Neural progenitor cell (in vitro differentiated cells): ENCODE results near the gene NFATC1. TPM values are rescaled to one million over a fixed set of nuclear protein-coding genes. Genes with fewer than 3 reads are reported as not detected.

Source experiments
- DNase-seq: peaks from one replicate; pipeline ENCODE4 v3.0.0-alpha.2; 2016; ENCODE audit warnings: low spot score
- H2AFZ ChIP-seq: fragments of 200-600 bp; sonication (generic); replicated peaks from 2 replicates; pipeline ENCODE4 v1.6.1; 2016; ENCODE audit warnings: antibody characterized with exemption
- H3F3A ChIP-seq: fragments of 200-600 bp; sonication (generic); 2 replicates; pipeline ENCODE4 v1.6.1; 2016; ENCODE audit warnings: antibody characterized with exemption, low read depth
- H3K27ac ChIP-seq: fragments of 200-600 bp; sonication (generic); 2 replicates; pipeline ENCODE4 v1.5.1; 2016; ENCODE audit warnings: mild to moderate bottlenecking
- H3K27me3 ChIP-seq: fragments of 200-600 bp; sonication (generic); 2 replicates; pipeline ENCODE4 v1.6.1; 2016; ENCODE audit warnings: mild to moderate bottlenecking, moderate library complexity
- H3K36me3 ChIP-seq: fragments of 200-600 bp; sonication (generic); 2 replicates; pipeline ENCODE4 v1.5.1; 2016
- H3K4me1 ChIP-seq: fragments of 200-600 bp; sonication (generic); 2 replicates; pipeline ENCODE4 v1.6.1; 2016; ENCODE audit warnings: mixed run types
- H3K4me2 ChIP-seq: fragments of 200-600 bp; sonication (generic); 2 replicates; pipeline ENCODE4 v1.6.1; 2016
- H3K4me3 ChIP-seq: fragments of 200-600 bp; sonication (generic); 2 replicates; pipeline ENCODE4 v1.5.1; 2016
- H3K79me2 ChIP-seq: fragments of 200-600 bp; sonication (generic); 2 replicates; pipeline ENCODE4 v1.6.1; 2016; ENCODE audit warnings: low read depth
- H3K9ac ChIP-seq: fragments of 200-600 bp; sonication (generic); 2 replicates; pipeline ENCODE4 v1.6.1; 2016
- H3K9me3 ChIP-seq: fragments of 200-600 bp; sonication (generic); 2 replicates; pipeline ENCODE4 v1.5.1; 2016; ENCODE audit warnings: low read depth
- H4K20me1 ChIP-seq: fragments of 200-600 bp; sonication (generic); 2 replicates; pipeline ENCODE4 v1.6.1; 2016; ENCODE audit warnings: low read depth
- H3K27ac Mint-ChIP-seq: 3 replicates; pipeline ENCODE4 v1.8.0; 2021; ENCODE audit warnings: mixed read lengths
- H3K27me3 Mint-ChIP-seq: 2 replicates; pipeline ENCODE4 v1.8.0; 2022; ENCODE audit warnings: low read depth, mild to moderate bottlenecking, inconsistent platforms, moderate library complexity, mixed read lengths; ENCODE audit not compliant: insufficient read depth
- H3K36me3 Mint-ChIP-seq: 3 replicates; pipeline ENCODE4 v1.8.0; 2021; ENCODE audit warnings: mixed read lengths
- H3K4me1 Mint-ChIP-seq: 3 replicates; pipeline ENCODE4 v1.8.0; 2021; ENCODE audit warnings: mixed read lengths
- H3K4me3 Mint-ChIP-seq: 3 replicates; pipeline ENCODE4 v1.8.0; 2021; ENCODE audit warnings: mild to moderate bottlenecking, moderate library complexity, mixed read lengths
- H3K9me3 Mint-ChIP-seq: 3 replicates; pipeline ENCODE4 v1.8.0; 2020; ENCODE audit warnings: mixed read lengths
- EZH2 ChIP-seq: fragments of 200-600 bp; sonication (generic); IDR thresholded peaks from 2 replicates; pipeline ENCODE4 v1.6.1; 2017; ENCODE audit warnings: antibody characterized with exemption, mild to moderate bottlenecking, moderate library complexity
- EZH2phosphoT487 ChIP-seq: fragments of 200-600 bp; sonication (generic); IDR thresholded peaks from 2 replicates; pipeline ENCODE4 v1.6.1; 2017; ENCODE audit warnings: antibody characterized with exemption
- total RNA-seq: library from RNA; depleted of rRNA; stranded (reverse); fragments of >200 nt; gene quantifications from 2 replicates; pipeline ENCODE4 v1.2.3, GENCODE V29; 2015; ENCODE audit warnings: low replicate concordance
- TF ChIP-seq, protein P1 (sequence below): fragments of 200-600 bp; sonication (generic); IDR thresholded peaks from 2 replicates; pipeline ENCODE4 v1.5.1; 2017; ENCODE audit warnings: antibody characterized with exemption, mild to moderate bottlenecking

NFATC1 gene
- total RNA-seq, 1 donor from 2014 or later, result 2.3 TPM

DNA sequence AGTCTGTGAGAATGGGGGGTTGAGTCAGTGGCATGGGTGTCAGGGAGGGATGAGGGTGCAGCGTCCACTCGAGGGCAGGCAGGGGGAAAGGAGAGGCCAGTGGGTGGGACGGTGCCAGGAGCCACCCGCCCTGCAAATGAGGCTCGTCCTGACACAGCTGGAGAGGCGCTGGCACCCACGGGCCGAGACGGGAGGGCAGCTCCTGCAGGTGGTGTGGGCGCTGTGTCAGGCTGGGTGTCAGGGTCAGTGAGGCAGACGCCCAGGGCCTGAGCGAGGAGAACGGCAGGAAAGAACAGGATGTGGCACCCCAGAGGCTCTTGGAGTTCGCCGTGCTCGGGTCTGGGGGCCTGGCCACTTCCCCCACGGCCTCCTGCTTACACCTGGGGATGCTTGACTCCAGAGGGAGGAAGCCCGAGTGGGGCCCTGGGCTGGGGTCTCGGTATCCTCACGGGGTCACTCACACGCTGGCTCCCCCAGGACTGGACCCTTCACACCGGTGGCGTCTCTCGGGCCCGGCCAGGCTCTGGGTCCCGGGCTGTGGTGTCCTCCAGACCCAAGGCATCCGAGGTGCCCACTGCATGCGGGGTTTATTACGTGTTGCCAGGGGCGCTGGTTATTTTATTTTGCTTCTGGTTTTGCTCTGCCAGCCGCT lies 153.4 kb downstream of the NFATC1 start:
- Histone ChIP-seq H3K9ac (no peak overlapping the region), H3K4me1 (peaks cover 4% of the 10 kb centered on the region), H4K20me1 (no peaks in the 10 kb centered on the region), H2AFZ (no peak overlapping the region), H3K79me2 (no peaks in the 10 kb centered on the region), H3K36me3 (no peaks in the 10 kb centered on the region), H3K27me3 (no peaks in the 10 kb centered on the region), H3K9me3 (no peaks in the 10 kb centered on the region), H3K27ac (no peak overlapping the region), H3K4me3 (no peak overlapping the region), H3F3A (no peaks in the 10 kb centered on the region), H3K4me2 (no peak overlapping the region)
- Mint-ChIP-seq H3K27ac (no peak overlapping the region), H3K4me1 (peaks cover 8% of the 10 kb centered on the region), H3K27me3 (peaks cover 7% of the 10 kb centered on the region), H3K36me3 (no peaks in the 10 kb centered on the region), H3K9me3 (no peaks in the 10 kb centered on the region), H3K4me3 (no peak overlapping the region)
- DNase-seq, result no peak
- no peak for TF ChIP-seq EZH2phosphoT487
- TF ChIP-seq, protein P1, sequence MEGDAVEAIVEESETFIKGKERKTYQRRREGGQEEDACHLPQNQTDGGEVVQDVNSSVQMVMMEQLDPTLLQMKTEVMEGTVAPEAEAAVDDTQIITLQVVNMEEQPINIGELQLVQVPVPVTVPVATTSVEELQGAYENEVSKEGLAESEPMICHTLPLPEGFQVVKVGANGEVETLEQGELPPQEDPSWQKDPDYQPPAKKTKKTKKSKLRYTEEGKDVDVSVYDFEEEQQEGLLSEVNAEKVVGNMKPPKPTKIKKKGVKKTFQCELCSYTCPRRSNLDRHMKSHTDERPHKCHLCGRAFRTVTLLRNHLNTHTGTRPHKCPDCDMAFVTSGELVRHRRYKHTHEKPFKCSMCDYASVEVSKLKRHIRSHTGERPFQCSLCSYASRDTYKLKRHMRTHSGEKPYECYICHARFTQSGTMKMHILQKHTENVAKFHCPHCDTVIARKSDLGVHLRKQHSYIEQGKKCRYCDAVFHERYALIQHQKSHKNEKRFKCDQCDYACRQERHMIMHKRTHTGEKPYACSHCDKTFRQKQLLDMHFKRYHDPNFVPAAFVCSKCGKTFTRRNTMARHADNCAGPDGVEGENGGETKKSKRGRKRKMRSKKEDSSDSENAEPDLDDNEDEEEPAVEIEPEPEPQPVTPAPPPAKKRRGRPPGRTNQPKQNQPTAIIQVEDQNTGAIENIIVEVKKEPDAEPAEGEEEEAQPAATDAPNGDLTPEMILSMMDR, result no peak
- no peak for TF ChIP-seq EZH2

DNA sequence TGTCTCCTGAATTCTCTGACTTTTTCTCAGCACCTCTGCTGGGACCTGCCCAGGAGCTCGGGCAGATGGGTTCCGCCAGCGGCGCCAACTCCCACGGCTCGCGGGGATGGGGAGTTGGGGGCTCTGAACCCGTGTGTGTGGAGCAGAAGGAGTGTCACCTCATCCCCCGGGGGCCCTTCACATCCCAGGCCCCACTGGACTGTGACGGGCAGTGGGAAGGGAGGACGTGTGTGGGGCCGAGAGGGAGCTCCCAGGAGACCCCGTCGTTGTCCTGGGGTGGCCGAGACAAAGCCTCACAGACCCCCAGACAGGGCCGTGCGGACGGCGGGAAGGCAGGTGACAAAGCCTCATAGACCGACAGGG lies 153.9 kb downstream of the NFATC1 start:
- no peaks in the 10 kb centered on the region for H3K27me3 ChIP-seq
- Mint-ChIP-seq H3K27ac (no peak overlapping the region), H3K36me3 (no peaks in the 10 kb centered on the region), H3K4me1 (peaks cover 8% of the 10 kb centered on the region), H3K4me3 (no peak overlapping the region), H3K9me3 (peaks cover 2% of the 10 kb centered on the region), H3K27me3 (peaks cover 7% of the 10 kb centered on the region)
- H2AFZ ChIP-seq, result no peak overlapping the region
- no peak overlapping the region for H3K9ac ChIP-seq
- no peak overlapping the region for H3K4me2 ChIP-seq
- TF ChIP-seq, protein P1, result no peak
- TF ChIP-seq EZH2 (no peak), EZH2phosphoT487 (no peak)
- H3F3A ChIP-seq, result no peaks in the 10 kb centered on the region
- no peaks in the 10 kb centered on the region for H3K9me3 ChIP-seq
- H3K4me3 ChIP-seq, result no peak overlapping the region
- no peaks in the 10 kb centered on the region for H4K20me1 ChIP-seq
- H3K27ac ChIP-seq, result no peak overlapping the region
- peaks cover 4% of the 10 kb centered on the region for H3K4me1 ChIP-seq
- DNase-seq, result no peak
- H3K79me2 ChIP-seq, result no peaks in the 10 kb centered on the region
- H3K36me3 ChIP-seq, result no peaks in the 10 kb centered on the region

DNA sequence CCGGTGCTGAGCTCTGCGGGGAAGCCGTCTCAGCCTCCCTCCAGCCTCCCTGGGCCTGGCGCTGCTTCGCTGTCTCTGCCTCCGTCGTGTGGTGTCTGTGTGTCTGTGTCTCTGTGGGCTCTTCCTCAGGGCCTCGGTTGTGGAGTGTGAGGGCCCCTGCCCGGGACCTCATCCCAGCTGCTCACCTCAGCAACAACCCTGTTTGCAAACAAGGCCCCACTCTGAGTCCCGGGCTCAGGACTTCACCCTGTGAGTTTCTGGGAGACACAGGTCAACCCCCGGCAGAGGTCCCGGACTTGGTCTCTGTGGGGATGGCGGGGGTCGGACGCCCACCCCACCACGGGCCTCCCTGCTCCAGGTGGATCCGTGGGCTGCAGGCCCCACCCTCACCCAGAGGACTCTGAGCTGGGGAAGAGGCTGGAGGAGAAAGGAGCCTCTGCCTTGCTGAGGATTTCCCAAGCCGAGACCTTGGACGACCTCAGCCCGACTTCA lies 156.5 kb downstream of the NFATC1 start:
- no peaks in the 10 kb centered on the region for H3K36me3 ChIP-seq
- no peak overlapping the region for H3K9ac ChIP-seq
- Mint-ChIP-seq H3K27ac (no peak overlapping the region), H3K4me3 (no peak overlapping the region), H3K27me3 (peaks cover 4% of the 10 kb centered on the region), H3K4me1 (peaks cover 5% of the 10 kb centered on the region), H3K9me3 (peaks cover 6% of the 10 kb centered on the region), H3K36me3 (no peaks in the 10 kb centered on the region)
- TF ChIP-seq EZH2 (no peak), EZH2phosphoT487 (no peak)
- TF ChIP-seq, protein P1, result no peak
- H3K4me1 ChIP-seq, result peaks cover 3% of the 10 kb centered on the region
- H3F3A ChIP-seq, result no peaks in the 10 kb centered on the region
- no peaks in the 10 kb centered on the region for H3K9me3 ChIP-seq
- no peaks in the 10 kb centered on the region for H4K20me1 ChIP-seq
- no peak overlapping the region for H3K4me2 ChIP-seq
- no peak overlapping the region for H3K27ac ChIP-seq
- no peak overlapping the region for H3K4me3 ChIP-seq
- no peak for DNase-seq
- no peak overlapping the region for H2AFZ ChIP-seq
- H3K79me2 ChIP-seq, result no peaks in the 10 kb centered on the region
- H3K27me3 ChIP-seq, result no peaks in the 10 kb centered on the region
